Stimulated activated CD8-positive, alpha-beta memory T cell treated with anti-CD3 and anti-CD28 coated beads, Interleukin-7, amount 100 ng/mL, for 4 hours (primary cell): ENCODE measurements around the gene HYLS1.
A peak's percentile ranks its signal among the peaks of the same experiment; 100 is the strongest.
"Not testable (repeated sequence)": the region's sequence is repeated elsewhere in the genome, so short reads cannot be mapped to it uniquely, and the experiment has no call there.

Experiments
- DNase-seq, 2 donors: peaks; one replicate each; pipeline ENCODE4 v3.0.0-alpha.2; 2020; ENCODE audit warnings: low read depth in 2 of 2

HYLS1 gene, protein sequence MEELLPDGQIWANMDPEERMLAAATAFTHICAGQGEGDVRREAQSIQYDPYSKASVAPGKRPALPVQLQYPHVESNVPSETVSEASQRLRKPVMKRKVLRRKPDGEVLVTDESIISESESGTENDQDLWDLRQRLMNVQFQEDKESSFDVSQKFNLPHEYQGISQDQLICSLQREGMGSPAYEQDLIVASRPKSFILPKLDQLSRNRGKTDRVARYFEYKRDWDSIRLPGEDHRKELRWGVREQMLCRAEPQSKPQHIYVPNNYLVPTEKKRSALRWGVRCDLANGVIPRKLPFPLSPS

DNA sequence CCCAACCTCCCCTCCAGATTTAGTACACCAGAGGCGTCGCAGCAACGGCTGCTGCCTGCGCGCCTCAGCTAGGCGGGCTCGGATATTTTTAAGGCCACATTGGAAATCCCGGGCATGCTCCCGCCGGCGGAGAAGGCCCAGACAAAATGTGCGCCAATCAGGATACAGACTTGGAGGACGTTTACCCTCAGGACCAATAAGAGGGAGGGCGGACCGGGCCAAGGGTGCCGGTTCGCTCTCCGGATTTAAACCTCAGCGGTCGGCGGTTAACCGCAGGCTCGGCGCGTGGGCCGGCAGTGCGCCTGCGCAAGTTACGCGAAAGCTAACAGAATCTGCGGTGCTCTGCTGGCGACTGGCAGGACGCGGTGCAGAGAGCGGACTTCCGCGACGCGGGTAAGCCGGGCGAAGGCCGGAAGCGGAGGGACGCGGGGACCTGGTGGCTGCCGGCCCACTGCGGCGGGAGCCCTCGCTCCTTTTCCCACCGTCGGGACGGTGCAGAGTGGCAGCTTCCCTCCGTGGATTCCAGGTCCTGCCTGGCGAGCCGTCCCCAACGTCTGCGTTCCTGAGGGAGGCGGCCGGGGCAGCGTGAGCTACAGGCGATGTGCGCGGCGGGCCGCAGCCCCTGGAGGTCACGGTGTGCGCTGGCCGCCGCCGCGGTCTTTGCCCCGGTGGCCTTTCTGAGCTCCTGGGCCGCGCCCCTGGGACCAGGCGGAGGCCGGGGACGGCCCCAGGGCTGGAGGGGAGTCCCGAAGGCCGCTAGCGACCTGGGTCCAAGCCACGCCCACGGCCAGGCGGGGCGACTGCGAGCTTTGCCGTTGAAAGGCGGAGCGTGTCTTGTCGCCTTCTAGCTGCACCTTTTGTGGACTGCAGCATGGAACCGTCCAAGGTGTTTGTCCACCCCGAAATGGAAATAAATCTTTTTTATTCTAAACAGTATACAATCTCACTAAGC, at the start of gene HYLS1:
TSS of gene HYLS1 (plus strand) at position 296 of the 952 bp plus-strand sequence. CDS start 11,701 bp downstream, outside the sequence.
- peak; percentile 85 to 91 for DNase-seq

DNA sequence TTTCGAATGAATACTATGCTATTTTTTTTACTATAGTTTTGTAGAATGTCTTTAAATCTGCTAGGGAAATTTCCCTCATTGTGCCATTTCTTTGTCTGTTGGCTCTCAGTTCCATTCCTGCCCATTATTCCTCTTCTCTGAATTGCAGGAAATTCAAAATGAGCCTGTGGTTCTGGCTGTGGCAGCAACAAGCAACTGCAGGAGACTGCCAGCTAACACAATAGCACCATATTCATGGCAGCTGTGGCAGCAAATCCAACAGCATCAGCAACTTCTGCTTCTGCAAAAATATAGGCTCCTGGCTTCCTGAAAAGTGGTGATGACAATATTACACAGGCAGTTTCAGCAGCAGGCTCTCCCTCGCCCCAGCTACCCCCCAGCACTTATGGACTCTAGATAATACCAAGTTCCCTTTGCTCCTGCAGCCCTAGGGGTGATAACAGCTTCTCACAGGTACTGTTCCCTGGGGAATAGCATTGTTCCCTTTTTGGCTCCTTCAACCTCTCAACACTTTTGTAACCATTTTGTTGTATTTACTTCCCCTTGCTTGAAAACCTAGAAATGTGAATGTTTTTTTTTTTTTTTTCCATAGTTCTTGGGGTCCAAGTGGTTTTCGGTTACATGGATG, 45.0 kb upstream of the HYLS1 start:
- no peak for DNase-seq

DNA sequence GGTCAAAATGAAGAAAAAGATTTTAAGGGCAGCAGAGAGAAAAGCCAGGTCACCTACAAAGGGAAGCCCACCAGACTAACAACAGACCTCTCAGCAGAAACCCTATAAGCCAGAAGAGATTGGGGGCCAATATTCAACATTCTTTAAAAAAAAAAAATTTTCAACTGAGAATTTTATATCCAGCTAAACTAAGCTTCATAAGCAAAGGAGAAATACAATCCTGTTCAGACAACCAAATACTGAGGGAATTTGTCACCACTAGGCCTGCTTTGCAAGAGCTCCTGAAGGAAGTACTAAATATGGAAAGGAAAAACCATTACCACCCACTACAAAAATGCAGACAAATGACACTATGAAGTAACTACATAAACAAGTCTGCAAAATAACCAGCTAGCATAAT, 41.3 kb upstream of the HYLS1 start:
- DNase-seq: no peak

DNA sequence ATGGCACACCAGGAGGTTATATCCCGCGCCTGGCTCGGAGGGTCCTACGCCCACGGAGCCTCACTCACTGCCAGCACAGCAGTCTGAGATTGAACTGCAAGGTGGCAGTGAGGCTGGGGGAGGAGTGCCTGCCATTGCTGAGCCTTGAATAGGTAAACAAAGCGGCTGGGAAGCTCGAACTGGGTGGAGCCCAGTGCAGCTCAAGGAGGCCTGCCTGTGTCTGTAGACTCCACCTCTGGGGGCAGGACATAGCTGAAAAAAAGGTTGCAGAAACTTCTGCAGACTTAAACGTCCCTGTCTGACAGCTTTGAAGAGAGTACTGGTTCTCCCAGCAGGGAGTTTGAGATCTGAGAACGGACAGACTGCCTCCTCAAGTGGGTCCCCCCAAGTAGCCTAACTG, 29.8 kb upstream of the HYLS1 start:
- not testable (repeated sequence) for DNase-seq

DNA sequence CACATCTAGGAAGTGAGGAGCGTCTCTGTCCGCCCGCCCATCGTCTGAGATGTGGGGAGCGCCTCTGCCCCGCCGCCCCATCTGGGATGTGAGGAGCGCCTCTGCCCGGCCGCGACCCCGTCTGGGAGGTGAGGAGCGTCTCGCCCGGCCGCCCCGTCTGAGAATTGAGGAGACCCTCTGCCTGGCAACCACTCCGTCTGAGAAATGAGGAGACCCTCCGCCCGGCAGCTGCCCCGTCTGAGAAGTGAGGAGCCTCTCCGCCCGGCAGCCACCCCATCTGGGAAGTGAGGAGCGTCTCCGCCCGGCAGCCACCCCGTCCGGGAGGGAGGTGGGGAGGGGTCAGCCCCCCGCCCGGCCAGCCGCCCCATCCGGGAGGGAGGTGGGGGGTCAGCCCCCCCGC, 24.7 kb upstream of the HYLS1 start:
- not testable (repeated sequence) for DNase-seq

DNA sequence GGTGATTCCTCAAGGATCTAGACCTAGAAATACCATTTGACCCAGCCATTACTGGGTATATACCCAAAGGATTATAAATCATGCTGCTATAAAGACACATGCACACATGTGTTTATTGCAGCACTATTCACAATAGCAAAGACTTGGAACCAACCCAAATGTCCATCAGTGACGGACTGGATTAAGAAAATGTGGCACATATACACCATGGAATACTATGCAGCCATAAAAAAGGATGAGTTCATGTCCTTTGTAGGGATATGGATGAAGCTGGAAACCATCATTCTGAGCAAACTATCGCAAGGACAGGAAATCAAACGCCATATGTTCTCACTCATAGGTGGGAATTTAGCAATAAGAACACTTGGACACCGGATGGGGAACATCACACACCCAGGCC, 22.1 kb upstream of the HYLS1 start:
- DNase-seq: not testable (repeated sequence)

DNA sequence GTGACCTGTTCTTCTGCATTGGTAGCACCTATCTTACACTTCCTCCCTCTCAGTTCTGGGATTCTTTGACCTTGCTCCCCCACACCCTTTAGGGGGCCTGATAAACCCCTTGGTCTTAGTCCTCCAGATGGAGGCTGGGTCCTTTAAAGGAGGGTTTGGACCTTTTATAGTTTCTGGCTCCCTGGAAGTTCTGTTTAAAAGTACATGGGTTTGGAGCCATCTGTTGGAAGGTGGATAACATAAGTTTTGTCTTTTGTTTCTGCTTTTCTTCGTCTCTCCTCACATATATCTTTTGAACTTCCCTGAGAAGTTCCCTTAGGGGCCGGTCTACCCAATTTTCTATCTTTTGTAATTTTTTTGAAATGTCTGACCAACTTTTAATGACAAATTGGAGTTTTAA, 17.9 kb upstream of the HYLS1 start:
- no peak for DNase-seq

DNA sequence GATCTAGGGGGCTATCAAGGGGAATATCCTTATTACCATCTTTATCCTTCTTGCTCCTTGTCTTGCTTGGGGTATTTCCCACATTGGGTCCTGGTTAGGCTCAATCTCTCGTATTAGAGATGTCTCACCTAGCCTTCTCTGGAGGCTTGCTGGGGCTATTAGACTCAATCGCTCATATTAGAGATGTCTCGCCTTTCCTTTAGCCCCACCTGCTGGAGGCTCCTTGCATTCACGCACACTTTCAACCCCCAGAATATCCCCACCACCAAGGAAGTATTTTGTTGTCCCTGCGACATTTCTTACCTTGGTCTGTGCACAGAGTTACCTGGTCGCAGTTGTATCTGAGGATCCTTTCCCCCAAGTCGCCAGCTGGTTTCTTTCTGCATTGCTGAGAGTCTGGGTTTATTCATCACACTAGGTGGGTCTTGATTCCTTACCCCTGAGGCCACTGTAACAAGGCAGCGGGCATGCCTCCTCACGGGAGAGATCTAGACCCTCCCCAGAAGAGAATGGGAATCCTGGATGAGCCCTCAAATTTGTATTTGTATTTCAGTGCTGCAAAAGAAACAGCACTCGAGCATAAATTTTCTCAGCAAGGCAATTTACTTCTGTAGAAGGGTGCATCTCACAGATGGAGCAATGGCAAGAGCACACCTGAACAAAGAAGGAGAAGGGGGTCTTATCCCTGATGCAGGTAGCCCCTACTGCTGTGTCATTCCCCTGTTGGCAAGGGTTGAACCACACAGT, 15.9 kb upstream of the HYLS1 start:
- DNase-seq: no peak

DNA sequence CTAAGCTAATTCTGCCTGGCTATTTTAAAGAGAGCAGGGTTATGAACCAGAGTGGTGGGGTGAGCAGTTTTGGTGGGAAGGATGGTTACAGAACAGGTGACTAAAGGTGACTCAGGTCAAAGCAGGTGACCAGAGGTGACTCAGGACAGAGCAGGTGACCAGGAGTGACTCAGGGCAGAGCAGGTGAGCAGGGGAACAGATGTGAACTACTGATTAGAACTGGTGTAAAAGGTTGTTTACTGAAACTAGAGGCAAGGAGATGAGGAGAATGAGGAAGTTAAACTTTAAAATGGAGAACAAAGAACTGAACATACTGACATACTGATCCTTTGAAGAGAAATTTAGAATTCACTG, 15.4 kb upstream of the HYLS1 start:
- DNase-seq: no peak

DNA sequence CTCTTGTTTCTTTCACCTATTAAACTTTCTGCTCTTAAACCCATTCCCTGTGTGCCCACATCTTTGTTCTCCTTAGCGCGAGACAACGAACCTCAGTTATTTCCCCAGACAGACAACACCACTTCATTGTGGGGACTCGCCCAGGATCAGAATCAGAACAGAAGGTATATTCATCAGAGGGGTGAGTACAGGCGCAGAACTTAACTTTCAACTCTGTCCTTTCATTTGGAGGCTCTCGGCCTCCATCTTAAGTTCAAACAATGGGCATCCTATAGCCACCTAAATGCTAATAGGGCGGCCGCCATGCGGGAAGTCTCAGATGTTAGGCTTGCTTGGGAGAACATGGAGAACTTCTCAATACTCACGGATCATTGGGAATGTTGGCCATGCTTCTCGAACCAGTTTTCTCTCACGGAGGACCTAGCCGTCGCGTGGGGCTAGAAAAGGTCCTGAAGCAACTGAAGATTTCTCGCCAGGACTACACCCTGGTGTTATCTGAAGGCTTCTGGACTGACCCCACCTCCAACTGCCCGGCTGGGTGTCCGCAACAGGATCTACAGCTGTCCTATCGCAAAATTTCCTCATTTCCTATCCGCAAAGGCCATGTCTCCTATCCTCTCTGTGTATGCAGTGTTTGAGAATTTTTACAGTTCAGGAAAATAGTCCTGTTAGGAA, 13.4 kb upstream of the HYLS1 start:
- no peak for DNase-seq

DNA sequence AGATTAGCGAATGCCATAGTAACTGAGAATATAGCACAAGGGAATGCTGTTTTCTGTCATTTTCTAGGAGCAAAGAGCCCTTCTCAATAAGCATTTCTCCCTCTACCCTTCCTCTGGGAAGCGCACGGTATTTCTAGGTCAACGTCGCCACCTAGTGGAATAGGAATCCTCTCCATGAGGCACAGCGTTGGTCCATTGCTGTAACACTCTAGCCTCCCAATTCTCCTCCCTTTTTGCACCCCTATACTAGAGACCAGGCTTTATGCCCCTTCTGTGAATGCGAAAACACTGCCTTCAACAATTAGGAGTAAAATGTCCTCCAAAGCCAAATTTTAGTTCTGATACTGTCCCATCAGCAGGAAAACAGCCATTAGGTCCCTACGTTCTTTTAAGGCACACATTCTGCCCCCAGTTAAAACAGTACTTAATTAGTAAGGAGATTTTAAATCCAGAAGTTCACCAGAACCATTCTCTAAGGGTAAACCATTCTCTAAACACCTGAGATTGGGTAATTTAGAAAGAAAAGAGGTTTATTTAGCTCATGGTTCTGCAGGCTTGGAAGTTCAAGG, 12.8 kb upstream of the HYLS1 start:
- DNase-seq: peak in 1 of 2 donors; percentile 4

DNA sequence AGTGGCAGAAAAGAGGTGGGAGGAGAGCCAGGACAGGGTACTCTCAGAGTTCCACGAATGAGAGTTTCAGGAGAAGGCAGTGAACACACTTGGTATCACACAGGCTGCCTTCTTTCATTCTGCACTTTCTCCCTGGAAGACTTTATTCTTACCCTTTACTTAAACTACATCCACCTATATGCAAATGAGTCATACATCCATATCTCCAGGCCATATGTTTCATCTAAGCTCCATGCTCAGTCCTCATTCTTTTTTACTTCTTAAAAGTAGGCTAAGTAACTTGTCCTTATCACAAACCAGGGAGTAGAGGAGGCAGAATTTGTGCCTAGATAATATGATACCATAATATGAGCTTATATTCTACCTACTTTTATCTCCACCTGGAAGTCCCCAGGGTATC, 6.2 kb upstream of the HYLS1 start:
- no peak for DNase-seq

DNA sequence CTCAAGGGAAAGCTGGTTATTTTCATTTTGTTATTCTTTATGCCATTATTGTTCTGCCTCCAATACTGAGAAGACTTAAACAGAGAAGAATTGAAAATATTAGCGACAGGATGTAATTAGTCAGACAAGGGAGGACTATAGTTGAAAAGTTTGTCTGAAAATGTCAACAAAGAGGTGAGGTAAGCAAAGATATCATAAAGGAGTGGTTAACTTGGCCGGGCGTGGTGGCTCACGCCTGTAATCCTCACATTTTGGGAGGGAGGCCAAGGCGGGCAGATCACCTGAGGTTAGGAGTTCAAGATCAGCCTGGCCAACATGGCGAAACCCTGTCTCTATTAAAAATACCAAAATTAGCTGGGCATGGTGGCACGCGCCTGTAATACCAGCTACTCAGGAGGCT, 4.1 kb upstream of the HYLS1 start:
- no peak for DNase-seq

DNA sequence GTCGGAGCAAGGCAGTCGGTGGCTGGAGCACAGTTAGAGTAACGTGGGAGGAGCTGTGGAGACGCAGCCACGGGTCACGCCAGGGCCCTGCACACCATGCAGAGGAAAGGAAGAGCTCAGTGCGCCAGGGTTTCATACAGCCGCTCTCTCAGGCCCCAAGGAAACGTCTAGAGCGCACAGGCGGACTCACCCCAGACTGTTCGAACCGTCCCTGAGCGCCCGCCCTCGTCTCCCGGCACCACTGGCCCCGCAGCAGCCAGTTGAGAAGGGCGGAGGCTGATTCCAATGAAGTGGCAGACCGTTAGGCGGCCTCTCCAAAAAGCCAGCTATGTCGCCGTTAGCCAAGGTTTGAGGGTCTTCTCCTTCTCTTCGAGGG, 483 bp upstream of the HYLS1 start:
- peak in 1 of 2 donors; percentile 5 for DNase-seq

DNA sequence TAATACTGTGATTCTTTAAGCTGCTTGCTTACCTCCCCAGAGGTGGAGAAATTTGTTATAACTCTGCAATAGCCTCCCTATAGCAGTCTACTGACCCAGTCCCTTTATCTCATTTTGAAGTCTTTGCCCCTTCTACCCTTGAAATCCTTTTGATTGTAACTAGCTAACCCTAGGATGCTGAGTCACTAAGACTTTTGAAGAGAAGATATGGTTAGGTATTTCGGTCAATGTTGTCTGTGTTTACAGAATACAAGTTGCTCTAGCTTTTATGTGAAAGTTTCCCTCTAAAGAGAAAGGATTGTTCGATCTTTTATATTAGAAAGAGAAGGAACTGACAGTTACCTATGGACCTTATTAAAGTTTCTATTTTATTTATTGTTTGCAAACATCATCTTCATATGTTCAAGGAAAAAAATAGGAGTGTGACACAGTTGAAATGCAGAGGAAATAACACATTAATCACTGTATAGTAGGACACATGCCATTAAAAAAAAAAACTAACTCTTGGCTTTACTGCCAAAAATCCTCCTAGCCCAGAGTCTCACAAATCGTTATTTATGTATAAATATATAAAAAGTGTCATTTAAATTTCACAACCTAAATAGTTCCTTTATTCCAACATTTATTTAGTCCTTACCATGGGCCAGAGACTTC, 3.1 kb downstream of the HYLS1 start:
- no peak for DNase-seq

DNA sequence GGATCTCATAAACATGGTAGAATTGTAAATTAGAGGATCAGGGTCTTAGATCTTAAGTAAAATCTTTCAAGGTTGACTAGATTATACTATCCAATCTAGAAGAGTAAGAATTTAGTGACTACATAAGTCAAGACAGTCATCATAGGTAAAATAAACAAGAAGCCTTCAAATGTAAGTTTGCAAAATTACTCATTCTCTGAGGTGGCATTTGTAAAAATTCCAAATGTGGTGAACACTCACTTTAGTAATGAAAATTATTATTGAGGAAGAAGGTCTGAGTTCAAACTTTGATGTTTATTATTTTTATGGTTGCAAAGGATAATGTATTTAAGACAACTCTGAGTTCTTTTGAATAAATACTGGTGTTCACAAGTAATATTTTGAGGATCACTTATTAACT, 4.6 kb downstream of the HYLS1 start:
- DNase-seq: no peak

DNA sequence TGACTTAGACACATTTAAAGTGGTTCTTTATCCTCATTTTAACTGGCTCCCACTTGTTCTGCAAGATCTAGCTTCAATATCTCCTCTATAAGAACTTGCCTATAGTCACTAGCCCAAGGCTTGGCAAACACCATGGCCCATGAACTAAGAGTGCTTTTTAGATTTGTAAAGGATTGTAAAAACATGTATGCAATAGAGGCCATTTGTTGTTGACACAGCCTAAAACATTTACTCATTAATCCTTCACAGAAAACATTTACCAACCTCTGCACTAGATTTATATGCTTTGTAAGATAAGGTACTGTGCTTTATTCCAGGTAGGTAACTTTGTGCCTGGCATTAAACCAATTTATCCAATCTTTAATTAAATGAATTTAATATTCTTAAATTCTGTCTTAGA, 5.5 kb downstream of the HYLS1 start:
- no peak for DNase-seq

DNA sequence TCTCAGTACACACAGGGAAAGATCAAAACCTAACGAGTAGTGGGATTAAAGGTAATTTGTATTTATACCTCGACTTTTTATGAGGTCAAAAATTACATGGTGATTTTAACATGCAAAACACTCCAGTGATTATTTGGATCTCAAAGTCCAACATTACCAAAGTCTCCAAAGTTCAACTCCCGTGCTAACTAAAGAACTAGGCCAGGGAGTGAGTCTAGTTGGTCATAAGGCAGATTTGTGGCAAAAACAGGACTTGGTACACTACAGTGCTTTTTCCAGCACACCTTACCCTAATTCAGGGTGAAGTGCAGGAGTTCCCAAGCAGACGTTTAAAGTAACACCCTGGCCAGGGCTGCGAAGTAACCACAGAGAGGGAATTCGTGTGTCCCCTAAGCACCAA, 14.4 kb downstream of the HYLS1 start:
- DNase-seq: no peak

DNA sequence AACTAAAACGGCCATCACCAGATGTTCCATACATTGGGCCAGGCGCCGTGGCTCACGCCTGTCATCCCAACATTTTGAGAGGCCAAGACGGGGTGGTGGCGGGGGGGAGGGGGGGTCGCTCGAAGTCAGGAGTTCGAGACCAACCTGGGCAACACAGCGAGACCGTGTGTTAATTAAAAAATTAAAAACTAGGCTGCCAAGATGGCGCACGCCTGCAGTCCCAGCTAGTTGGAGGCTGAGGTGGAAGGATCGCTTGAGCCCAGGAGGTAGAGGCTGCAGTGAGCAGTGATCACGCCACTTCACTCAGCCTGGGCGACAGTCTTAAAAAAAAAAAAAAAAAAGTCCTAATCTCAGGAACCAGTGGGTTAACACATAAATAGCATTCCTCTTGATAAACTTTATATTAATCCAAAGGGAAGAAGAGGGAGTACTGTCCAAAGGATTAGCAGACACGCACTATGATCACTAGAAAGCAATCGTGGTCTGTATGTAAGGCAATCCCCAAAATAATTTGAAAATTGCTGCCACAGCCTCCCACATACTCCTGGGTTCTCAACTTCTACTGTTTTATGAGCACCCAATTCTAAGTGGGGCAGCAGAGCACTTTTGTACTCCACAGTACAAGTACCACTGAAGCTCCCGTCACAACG, 14.9 kb downstream of the HYLS1 start:
- no peak for DNase-seq
